ENCODE measurements around the gene GP1BA.

GP1BA gene

GRCh38 chr17:4949321-4950074 lies 17.4 kb downstream of the GP1BA start:
- peak; percentile 75 for DNase-seq
- H3K4me1 ChIP-seq, result peaks cover 4% of the 10 kb centered on the region
- H3K27me3 ChIP-seq, result no peaks in the 10 kb centered on the region
- peak overlapping the region; percentile 77 for H3K4me3 ChIP-seq (ENCODE audit: low read depth, low read length)
- H3K36me3 ChIP-seq, result peaks cover 21% of the 10 kb centered on the region
- no peaks in the 10 kb centered on the region for H3K9me3 ChIP-seq
- no peak for TF ChIP-seq CTCF (IDR thresholded peaks at IDR 0.05; ENCODE audit: low read depth, low read length)

GRCh38 chr17:4950075-4950745 lies 18.1 kb downstream of the GP1BA start:
- peak overlapping the region; percentile 56 for H3K4me3 ChIP-seq (ENCODE audit: low read depth, low read length)
- DNase-seq, result peak; percentile 79
- H3K27me3 ChIP-seq, result no peaks in the 10 kb centered on the region
- H3K4me1 ChIP-seq, result peaks cover 4% of the 10 kb centered on the region
- H3K36me3 ChIP-seq, result peaks cover 13% of the 10 kb centered on the region
- H3K9me3 ChIP-seq, result no peaks in the 10 kb centered on the region
- no peak for TF ChIP-seq CTCF (IDR thresholded peaks at IDR 0.05; ENCODE audit: low read depth, low read length)

- no peaks in the 10 kb centered on the region for H3K27me3 ChIP-seq
- H3K9me3 ChIP-seq, result no peaks in the 10 kb centered on the region
- peak; percentile 59 for DNase-seq
- peak within 1 kb of the TSS; percentile 56 for H3K4me3 ChIP-seq (ENCODE audit: low read depth, low read length)
- H3K4me1 ChIP-seq, result peaks cover 4% of the 10 kb centered on the region; the same call in 1 of the 2 replicates
- TF ChIP-seq CTCF (IDR thresholded peaks at IDR 0.05; ENCODE audit: low read depth, low read length), result no peak
- H3K36me3 ChIP-seq, result peaks cover 10% of the 10 kb centered on the region
Observed at GRCh38 chr17:4950746-4951204, 18.7 kb downstream of the GP1BA start, which contains the start of gene ENO3. TSS of gene ENO3 (plus strand) at chr17:4951119. CDS start at chr17:4951830, 711 bp downstream.

GRCh38 chr17:4951486-4951885 lies 19.4 kb downstream of the GP1BA start:
- Histone ChIP-seq H3K27me3 (no peaks in the 10 kb centered on the region), H3K9me3 (no peaks in the 10 kb centered on the region), H3K4me1 (peaks cover 4% of the 10 kb centered on the region; the same call in 1 of the 2 replicates), H3K36me3 (peaks cover 4% of the 10 kb centered on the region), H3K4me3 (ENCODE audit: low read depth, low read length) (peak overlapping the region; percentile 56; the same call in 1 of the 2 replicates)
- no peak for DNase-seq
- TF ChIP-seq CTCF (IDR thresholded peaks at IDR 0.05; ENCODE audit: low read depth, low read length), result no peak

DNA sequence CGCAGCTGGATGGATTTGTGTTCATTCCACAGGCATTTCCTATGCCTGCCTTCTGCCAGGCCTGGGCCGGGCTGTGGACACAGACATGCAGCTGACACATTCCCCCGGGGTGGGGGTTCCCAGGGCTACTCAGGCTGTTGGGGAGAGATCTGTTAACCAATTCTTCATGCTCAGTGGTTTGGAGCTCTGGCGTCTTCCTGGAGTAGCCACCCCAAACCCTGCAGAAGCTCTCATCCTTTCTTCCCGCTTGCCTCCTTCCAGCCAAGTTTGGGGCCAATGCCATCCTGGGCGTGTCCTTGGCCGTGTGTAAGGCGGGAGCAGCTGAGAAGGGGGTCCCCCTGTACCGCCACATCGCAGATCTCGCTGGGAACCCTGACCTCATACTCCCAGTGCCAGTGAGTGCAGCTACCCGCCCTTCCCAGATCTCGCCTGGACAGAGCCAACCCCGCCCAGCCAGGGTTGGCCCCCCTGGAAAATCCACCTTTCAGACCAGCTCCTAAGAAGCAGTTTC lies 21.4 kb downstream of the GP1BA start:
- TF ChIP-seq CTCF (IDR thresholded peaks at IDR 0.05; ENCODE audit: low read depth, low read length), result no peak
- no peak overlapping the region for H3K4me3 ChIP-seq (ENCODE audit: low read depth, low read length)
- DNase-seq, result no peak
- H3K27me3 ChIP-seq, result no peaks in the 10 kb centered on the region
- no peaks in the 10 kb centered on the region for H3K36me3 ChIP-seq
- peaks cover 4% of the 10 kb centered on the region; the same call in 1 of the 2 replicates for H3K4me1 ChIP-seq
- H3K9me3 ChIP-seq, result no peaks in the 10 kb centered on the region

Measured in BE2C (cell line).